Upper lobe of right lung (tissue), 1 donor: ENCODE data around the gene TTLL11. TPM values are rescaled to one million over a fixed set of nuclear protein-coding genes. Genes with fewer than 3 reads are reported as not detected.
A peak's percentile ranks its signal among the peaks of the same experiment; 100 is the strongest.

Experiments used
- ATAC-seq: fragments of 200-7000 bp; cut with Tn5 transposase; one replicate; pipeline ENCODE4 v1.9.1; 2020; ENCODE audit warnings: mild to moderate bottlenecking, moderate library complexity
- DNase-seq: peaks from one replicate; pipeline ENCODE4 v3.0.0-alpha.2; 2020
- H3K27ac ChIP-seq: fragments of 200-600 bp; one replicate; pipeline ENCODE4 v1.8.0; 2022
- H3K27me3 ChIP-seq: fragments of 200-600 bp; one replicate; pipeline ENCODE4 v1.8.0; 2022; ENCODE audit warnings: mild to moderate bottlenecking
- H3K36me3 ChIP-seq: fragments of 200-600 bp; one replicate; pipeline ENCODE4 v1.8.0; 2022
- H3K4me1 ChIP-seq: fragments of 200-600 bp; one replicate; pipeline ENCODE4 v1.8.0; 2022
- H3K4me3 ChIP-seq: fragments of 200-600 bp; one replicate; pipeline ENCODE4 v1.8.0; 2022; ENCODE audit warnings: mild to moderate bottlenecking
- H3K9me3 ChIP-seq: fragments of 200-600 bp; one replicate; pipeline ENCODE4 v1.8.0; 2022
- intact Hi-C: fragments of 100-400 bp; cut with DNase I; formaldehyde crosslinking; loops from one replicate; pipeline ENCODE4 v1.11.0; 2022
- total RNA-seq: library from RNA; stranded (reverse); fragmentation: NEBNext Ultra II Directional; extraction: Animal tissue kit (Norgen Biotek cat#: 25700); gene quantifications from one replicate; pipeline ENCODE4 v1.2.1, GENCODE V29; 2021
- TF ChIP-seq, protein P1 (sequence below): fragments of 200-600 bp; IDR thresholded peaks from one replicate; pipeline ENCODE4 v1.8.0; 2022; ENCODE audit warnings: antibody characterized with exemption
- donor health status: DM: no; HTN: yes; CAD: no; lungs with severe emphysema.

TTLL11 gene
- total RNA-seq, 1 donor from 2014 or later, result 10.7 TPM

DNA sequence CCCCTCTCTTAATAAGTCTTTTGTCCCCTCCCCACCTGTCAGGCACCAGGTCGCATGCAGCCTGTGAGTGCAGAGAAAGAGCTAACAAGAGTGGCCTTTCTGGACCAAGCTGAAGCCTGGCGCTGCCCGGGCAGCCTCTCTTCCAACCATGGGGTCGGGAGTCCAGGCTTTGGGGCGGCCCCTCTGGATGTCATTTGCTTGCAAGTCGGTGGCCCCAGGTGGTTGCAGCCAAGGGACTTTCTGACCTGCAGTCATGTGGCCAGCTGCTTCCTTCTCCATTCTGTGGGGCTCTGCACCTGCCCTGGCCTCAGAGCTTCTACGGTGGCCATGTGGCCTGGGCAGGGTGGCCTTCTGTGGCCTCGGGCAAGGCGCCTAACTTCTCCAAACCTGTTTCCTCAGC, 282.0 kb downstream of the TTLL11 start:
- Histone ChIP-seq H3K27me3 (no peaks in the 10 kb centered on the region), H3K4me1 (no peaks in the 10 kb centered on the region), H3K9me3 (no peaks in the 10 kb centered on the region), H3K27ac (no peak overlapping the region), H3K36me3 (no peaks in the 10 kb centered on the region), H3K4me3 (no peak overlapping the region)
- intact Hi-C loops, result no loop called here
- TF ChIP-seq, protein P1, sequence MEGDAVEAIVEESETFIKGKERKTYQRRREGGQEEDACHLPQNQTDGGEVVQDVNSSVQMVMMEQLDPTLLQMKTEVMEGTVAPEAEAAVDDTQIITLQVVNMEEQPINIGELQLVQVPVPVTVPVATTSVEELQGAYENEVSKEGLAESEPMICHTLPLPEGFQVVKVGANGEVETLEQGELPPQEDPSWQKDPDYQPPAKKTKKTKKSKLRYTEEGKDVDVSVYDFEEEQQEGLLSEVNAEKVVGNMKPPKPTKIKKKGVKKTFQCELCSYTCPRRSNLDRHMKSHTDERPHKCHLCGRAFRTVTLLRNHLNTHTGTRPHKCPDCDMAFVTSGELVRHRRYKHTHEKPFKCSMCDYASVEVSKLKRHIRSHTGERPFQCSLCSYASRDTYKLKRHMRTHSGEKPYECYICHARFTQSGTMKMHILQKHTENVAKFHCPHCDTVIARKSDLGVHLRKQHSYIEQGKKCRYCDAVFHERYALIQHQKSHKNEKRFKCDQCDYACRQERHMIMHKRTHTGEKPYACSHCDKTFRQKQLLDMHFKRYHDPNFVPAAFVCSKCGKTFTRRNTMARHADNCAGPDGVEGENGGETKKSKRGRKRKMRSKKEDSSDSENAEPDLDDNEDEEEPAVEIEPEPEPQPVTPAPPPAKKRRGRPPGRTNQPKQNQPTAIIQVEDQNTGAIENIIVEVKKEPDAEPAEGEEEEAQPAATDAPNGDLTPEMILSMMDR, result no peak
- ATAC-seq (no peak), DNase-seq (peak; percentile 48)

DNA sequence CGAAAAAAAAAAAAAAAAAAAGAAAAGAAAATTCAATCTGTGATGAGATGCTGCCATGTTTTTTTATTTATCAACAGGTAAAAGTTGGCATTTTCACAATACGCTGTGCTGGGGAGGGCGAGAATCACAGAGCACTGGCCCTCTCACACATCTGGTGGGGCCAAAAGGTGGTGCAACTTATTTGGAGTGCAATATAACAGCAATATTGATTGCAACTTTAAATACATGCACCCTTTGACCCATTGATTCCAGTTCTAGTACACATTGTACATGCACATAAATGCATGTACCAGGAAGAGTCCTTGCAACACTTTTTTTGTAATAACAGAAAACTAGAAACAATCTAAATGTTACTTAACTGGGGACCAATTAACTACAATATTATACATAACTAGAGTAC, 282.6 kb downstream of the TTLL11 start:
- TF ChIP-seq, protein P1, result no peak
- no peaks in the 10 kb centered on the region for H3K36me3 ChIP-seq
- ATAC-seq, result no peak
- H3K4me1 ChIP-seq, result no peaks in the 10 kb centered on the region
- no peaks in the 10 kb centered on the region for H3K27me3 ChIP-seq
- no peak overlapping the region for H3K27ac ChIP-seq
- H3K9me3 ChIP-seq, result no peaks in the 10 kb centered on the region
- intact Hi-C loops, result no loop called here
- DNase-seq, result no peak
- no peak overlapping the region for H3K4me3 ChIP-seq

DNA sequence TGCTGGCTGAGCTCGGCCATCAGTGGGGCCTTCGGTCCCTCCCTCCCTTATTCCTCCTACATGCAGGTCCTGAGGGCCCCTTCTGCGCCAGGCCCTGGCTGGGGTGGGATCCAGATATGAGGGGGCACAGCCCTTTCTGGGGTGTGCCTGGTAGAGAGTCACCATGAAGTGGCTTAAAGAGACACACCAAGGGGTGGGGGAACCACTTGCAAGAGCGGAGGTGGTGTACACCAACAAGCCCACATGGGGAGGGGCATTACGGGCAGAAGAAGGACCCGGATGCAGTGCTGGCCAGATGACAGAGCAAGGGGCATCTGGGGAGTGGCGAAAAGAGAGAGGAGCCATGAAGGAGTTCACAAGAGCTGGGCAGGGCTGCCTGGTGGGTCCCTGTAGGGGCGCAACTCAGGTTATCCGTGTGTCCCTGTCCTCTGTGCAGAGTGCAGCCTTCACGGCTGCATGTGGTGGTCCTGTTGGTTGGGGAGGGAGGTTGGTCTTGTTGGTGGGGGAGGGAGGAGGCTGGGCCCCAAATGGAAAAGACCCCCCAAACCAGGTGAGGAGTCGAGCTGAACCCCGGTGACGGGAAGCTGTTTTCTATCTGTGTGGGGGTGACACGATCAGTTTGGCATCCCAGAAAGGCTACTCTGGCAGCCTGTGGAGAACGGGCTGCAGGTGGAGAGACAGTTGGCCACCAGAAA, 283.6 kb downstream of the TTLL11 start:
- no peaks in the 10 kb centered on the region for H3K27me3 ChIP-seq
- H3K36me3 ChIP-seq, result no peaks in the 10 kb centered on the region
- DNase-seq, result no peak
- H3K9me3 ChIP-seq, result peaks cover 8% of the 10 kb centered on the region
- H3K4me1 ChIP-seq, result no peaks in the 10 kb centered on the region
- no peak overlapping the region for H3K27ac ChIP-seq
- intact Hi-C loops, result no loop called here
- H3K4me3 ChIP-seq, result no peak overlapping the region
- ATAC-seq, result no peak
- TF ChIP-seq, protein P1, result no peak

DNA sequence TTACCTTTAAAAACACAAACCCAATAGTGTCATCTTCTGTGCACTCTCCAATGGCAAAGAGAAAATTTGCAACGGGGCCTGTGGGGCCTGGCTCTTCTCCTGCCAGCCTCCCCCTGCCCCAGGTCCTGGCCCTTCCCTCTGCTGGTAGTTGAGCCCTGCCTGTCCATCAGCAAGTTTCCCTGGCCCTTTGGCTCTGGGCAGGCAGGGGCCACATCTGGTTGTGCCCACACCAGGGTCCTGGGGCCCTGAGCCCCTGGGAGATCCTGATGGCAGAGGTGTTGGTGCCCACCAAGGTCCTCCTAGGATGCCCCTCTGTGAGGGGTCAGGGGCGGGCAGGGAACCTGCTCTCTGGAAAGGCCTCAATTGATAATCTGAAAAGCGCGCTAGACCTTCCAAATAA, 284.3 kb downstream of the TTLL11 start:
- H3K4me3 ChIP-seq, result no peak overlapping the region
- DNase-seq (no peak), ATAC-seq (no peak)
- no peaks in the 10 kb centered on the region for H3K36me3 ChIP-seq
- no peak overlapping the region for H3K27ac ChIP-seq
- TF ChIP-seq, protein P1, result no peak
- no peaks in the 10 kb centered on the region for H3K4me1 ChIP-seq
- peaks cover 10% of the 10 kb centered on the region for H3K9me3 ChIP-seq
- H3K27me3 ChIP-seq, result no peaks in the 10 kb centered on the region
- intact Hi-C loops, result no loop called here

DNA sequence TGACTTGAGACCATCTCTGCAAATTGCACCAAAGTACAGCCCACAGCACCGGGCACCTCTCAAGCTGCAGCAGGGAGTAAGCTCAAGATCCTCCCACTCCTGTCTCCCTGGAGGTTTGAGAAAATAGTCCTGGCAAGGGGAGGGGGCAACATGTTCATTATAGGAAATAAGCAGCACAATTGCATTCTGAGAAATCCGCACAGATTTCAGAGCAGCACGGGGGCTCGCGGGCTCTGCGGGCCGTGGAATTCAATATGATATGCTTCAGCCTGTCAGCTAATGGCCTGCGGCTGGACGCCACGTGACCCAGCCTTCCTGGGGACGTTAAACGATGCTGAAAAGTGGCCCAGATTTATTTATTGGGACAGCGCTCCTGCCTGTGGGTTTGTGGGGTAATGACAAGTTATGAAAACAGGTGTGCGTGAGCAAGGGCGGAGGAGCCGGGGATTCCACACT, 285.3 kb downstream of the TTLL11 start:
- no peaks in the 10 kb centered on the region for H3K4me1 ChIP-seq
- intact Hi-C loops, result no loop called here
- H3K36me3 ChIP-seq, result no peaks in the 10 kb centered on the region
- TF ChIP-seq, protein P1, result no peak
- H3K4me3 ChIP-seq, result no peak overlapping the region
- H3K27me3 ChIP-seq, result no peaks in the 10 kb centered on the region
- peaks cover 10% of the 10 kb centered on the region for H3K9me3 ChIP-seq
- DNase-seq, result no peak
- H3K27ac ChIP-seq, result no peak overlapping the region
- ATAC-seq, result no peak
